ENCODE results near the gene MAGOHB.
"Not testable (repeated sequence)": the region's sequence is repeated elsewhere in the genome, so short reads cannot be mapped to it uniquely, and the experiment has no call there.

The MAGOHB gene

DNA sequence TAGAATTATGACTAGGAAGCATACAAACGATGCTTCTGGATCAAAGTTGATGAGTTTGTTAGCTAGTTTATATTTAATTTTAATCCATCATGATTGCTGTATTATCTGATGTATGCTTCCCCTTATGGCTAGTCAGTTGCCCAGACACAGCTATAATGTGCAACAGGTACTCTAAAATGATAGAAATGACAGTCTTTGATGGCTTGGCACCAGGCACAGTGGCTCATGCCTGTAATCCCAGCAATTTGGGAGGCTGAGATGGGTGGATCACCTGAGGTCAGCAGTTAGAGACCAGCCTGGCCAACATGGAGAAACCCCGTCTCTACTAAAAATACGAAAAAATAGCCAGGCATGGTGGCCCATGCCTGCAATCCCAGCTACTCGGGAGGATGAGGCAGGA, 2.2 kb downstream of the MAGOHB start:
- not testable (repeated sequence) for DNase-seq

DNA sequence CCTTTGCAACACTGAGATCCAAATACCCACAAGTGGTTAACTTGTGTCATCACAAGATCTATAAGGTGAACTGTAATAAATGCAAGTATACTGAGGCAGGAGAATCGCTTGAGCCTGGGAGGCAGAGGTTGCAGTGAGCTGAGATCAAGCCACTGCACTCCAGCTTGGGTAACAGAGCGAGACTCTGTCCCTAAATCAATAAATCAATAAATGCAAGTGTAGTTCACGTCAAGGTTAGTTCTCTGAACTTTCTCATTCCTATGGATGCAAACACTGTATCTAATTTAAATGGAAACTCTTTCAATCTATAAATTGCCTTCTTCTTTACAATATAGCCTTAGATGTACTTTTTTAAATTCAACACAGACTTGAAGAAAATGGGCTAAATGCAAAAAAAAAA, 3.2 kb downstream of the MAGOHB start:
- DNase-seq: no peak

DNA sequence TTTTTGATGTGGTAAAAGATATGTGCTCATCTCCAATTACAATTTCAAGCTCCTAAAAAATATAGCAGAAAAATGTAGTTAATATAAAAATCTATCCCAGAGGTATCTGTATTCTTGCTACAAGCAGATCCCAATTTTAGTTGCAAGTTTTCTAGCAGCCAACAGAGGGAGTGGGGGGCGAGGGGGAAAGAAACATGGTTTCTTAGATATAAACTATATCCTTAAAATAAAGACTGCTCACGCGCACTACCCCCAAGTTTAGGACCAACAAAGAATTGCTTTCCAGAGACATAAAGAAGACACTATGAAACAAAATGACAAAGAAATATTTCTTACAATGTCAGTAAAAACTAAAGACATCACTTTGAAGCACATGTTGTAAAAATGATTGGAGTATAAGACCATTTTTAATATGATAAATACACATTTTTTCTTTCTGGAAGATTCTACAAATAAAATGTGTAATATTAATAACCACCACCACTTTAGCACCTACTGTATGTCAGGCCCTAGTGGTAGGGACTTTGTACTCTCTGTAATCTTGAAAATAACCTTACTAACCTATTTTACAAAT, 5.4 kb downstream of the MAGOHB start:
- DNase-seq: no peak

DNA sequence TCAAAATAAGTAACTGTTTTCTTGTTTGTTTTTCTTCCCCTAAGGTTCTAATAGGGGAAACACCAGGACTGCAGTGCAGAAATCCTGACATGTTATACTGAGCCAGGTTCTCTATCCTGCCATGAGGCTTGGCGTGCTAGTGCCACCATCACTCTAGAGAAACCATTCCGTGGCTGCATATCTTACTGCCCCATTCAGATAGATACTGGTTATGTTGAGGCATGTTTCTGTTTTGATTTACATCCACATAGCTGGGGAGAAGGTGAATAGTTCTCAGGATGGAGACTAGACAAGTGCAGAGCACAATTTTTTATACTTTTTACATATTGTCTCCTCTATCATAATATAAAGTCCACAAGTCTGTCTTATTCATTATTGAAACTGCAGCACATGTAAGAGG, 11.5 kb downstream of the MAGOHB start:
- DNase-seq: no peak

DNA sequence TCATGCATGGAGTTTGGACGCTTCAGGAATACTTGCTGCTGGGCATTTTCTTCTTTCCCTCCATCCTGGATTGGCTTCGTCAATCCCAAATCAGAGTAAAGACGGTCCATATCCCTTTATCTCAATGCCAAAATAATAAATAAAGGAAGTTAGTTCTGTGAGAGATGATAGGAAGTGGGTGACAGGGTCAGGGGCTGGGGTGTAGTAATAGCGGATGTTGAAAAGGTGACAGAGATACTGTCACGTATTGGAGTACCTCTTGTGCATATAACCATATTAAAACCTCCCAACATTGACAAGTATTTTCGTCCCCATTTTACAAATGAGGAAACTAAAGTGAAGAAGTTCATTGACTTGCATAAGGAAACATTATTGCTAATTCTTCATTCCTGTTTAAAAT, 12.4 kb downstream of the MAGOHB start:
- DNase-seq: no peak

DNA sequence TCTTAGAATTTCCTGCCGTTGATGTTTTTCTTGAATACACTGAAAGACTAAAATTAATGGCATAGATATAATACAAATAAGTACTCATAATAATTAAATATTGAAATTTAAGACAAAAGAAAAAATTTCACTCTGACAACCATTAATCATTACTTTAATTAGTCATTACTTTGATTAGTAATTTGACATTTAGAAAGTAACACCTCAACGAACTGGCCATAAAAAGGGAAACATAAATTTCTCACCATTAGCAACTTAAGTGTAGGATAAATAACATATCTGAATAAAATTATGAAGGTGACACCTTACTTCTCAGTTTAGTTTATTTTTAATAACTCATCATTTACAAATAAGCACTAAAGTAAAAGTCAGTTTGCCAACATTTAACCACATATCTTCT, 17.5 kb downstream of the MAGOHB start:
- DNase-seq: no peak

DNA sequence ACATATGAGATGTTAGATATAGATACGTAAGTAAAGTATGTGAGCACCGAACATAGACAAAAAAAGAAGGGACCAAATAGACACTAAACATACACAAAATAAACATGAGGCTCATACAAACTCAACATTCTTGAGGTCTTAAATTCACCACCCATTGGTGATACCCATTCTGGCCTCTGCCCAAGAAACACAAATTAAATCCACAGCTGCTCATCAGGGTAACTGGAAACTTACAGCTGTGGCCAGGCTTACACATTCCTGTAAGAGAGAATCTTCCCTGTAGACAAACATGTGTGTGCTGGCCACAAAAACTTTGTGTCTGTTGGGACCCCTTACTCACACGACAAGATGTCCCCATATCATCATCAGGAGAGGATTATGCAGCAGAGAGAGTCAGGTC, 22.4 kb downstream of the MAGOHB start:
- DNase-seq: no peak

DNA sequence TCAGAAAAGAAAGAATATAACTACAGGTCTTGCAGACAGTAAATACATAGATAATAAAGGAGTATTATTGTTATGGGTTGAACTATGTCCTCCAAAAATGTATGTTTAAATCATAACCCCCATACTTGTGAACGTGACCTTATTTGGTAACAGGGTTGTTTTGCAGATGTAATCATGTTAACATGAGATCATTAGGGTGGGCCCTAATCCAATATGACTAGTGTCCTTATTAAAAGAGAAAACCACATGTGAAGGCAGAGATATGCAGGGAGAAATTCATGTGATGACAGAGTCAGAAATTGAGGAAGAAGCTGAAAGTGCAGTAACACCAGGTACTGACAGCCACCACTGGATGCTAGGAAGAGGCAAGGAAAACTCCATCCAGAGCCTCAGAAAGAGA, 29.0 kb downstream of the MAGOHB start:
- DNase-seq: no peak

DNA sequence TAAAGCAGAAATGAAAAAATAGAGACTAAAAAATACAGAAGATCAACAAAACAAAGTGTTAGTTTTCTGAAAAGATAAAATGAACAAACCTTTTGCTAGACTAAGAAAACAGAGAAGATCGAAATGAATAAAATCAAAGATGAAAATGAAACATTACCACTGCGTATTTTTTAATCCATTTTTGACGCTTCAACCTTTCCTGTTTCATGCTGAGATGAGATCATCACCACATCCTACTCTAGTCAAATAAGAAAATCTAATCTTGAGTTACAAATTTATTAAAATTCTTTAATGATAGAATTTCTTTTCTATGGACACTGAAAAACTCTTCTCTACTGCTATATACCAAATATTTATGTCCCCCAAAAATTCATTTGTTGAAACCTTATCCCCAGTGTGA, 30.7 kb downstream of the MAGOHB start:
- no peak for DNase-seq

DNA sequence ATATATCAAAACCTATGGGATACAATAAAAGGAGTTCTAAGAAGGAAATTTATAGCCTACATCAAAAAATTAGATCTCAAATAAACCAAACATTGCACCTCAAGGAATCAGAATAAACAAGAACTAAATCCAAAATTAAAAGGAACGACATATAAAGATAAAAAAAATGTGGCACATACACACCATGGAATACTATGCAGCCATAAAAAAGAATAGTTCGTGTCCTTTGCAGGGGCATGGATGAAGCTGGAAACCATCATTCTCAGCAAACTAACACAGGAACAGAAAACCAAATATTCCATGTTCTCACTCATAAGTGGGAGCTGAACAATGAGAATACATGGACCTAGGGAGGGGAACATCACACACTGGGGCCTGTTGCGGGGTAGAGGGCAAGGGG, 31.3 kb downstream of the MAGOHB start:
- DNase-seq: not testable (repeated sequence)

DNA sequence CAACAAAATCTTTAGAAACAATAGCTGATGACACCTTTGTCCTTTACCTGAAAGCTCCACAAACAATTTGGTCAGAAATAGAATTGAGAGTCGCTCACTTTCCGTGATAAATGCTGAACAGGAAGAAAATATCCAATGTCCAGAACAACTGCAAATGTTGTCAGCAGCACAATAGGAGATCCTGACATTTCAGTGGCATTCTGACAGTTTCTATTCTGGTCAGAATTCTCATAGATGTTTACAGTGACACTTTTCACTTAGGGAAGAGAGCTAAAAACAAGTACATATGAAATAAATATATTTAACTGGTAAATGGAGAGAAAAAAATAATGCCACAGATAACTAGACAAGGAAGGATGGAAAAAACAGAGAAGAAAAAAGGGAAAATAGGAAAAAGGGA, 39.1 kb downstream of the MAGOHB start:
- no peak for DNase-seq

DNA sequence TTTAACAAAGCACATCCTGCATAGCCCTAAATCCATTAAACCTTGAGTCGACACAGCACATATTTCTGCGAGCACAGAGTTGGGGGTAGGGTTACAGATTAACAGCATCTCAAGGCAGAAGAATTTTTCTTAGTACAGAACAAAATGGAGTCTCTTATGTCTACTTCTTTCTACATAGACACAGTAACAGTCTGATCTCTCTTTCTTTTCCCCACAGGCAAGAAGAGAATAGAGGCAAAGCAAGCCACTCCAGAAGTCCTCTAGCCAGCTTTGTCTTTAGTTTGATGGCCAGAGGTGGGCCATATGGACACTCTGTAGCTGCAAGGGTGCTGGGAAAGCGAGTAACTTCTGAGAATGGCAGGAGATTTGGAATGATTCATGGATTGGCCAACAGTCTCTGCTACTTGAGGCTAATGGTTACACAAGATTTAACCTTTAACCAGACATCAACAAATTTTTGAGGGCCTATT, 41.4 kb downstream of the MAGOHB start:
- DNase-seq: not testable (repeated sequence)

DNA sequence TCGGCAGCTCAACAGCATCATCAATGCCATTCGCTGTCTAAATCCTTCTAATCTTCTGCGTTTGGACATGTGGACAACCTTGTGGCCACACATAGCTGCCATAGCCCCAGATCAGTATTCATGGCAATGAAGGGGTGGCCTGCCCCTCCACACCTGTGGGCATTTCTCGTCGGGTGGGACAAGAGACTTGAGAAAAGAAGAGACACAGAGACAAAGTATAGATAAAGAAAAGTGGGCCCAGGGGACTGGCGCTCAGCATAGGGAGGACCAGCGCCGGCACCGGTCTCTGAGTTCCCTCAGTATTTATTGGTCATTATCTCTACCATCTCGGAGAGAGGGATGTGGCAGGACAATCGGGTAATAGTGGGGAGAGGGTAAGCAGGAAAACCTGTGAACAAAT, 42.3 kb downstream of the MAGOHB start:
- no peak for DNase-seq

DNA sequence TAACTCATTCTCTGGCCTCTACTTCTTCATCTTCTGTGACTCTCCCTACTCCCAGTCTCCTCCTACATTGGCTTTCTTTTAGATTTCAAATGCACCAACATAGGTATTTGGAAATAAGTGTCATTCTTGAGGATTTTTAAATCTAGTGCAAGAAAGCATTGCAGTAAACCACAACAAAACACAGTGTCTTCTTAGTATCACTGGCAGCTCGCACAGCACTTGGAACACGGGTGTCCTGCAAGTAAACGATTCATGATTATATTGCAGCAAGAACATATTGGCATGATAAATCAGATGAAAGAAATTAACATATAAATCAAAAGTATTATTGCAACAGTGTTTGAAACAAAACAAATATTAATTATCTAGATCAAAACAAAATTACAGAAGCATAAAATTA, 45.6 kb downstream of the MAGOHB start:
- DNase-seq: no peak

DNA sequence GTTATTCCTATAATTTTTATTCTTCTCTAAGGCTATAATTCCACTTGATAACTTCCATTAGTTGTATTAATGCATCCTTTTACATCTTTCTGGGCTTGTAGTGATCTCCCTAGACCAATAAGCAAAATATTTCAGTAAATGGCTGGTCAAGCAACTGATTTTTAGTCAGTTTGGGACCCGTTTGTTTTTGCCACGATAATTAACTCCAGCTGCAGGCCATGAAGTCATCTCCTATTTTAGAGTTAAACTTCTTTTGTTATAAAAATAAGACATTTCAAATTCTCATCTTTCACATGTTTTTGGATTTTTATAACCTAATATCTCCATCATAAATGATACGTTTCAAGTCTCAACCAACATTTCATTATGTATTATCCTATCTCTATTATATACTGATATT, 49.4 kb downstream of the MAGOHB start:
- DNase-seq: no peak

DNA sequence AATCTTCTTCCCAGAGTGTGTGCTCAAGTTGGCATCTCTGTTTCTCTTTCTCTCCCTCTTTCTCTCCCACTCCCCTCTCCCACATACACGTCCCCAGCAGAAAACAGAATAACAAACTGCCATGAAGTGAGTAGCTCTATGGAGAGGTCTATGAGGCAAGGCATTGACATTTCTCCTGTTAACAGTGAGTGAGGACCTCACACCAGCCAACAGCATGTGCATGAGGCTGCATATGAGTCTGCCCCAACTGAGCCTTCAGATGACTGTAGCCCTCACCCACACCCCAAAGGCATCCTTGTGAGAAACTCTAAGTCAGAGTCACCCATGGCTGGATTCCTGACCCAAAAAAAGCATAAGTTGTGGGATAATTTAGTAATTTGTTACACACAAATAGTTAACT, 50.4 kb downstream of the MAGOHB start:
- DNase-seq: no peak

DNA sequence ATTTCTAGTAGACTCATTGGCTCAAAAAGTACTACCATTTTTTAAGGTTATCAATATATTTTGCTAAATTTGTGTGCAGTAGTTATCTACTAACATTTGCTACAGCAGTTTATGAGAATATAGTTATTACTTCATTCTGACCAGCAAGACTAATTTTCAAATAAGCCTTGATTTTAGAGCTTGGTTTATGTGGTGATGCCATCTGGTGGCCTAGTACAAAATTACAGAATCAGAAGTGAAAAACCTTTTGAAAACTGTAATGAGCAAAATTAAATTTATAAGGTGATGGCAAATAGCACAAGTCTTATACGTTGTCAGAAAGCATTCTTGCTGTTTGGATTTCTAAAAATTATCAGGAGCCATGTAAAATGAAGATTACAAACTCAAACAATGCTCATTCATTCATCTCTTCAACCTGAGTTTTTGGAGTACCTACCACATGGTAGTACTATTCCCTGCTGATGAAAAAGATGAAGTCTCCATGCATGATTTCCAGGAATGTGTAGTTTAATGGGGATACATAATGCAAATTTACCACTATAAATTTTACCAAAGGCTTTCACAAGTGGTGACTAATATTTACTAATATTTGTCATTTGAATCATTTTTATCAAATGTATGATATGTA, 51.0 kb downstream of the MAGOHB start:
- peak; percentile 9 for DNase-seq

DNA sequence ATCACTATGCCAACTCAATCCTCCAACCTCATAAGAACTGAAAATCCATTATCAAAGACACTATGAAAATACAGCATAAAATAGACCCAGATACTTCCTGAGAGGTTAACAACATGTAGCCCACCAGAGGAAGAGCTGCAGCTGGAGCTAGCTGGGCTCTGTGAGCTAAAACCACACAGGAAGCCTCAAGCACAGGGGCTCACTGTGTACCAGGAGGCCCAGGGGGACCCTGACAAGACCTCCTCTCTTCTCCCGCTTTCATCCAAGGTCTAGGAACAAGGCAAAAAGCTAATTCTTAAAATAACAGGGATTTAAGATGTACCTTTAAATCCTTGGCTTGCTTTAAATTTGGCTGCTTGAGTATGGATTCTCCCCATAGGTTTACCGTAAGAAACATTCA, 54.2 kb downstream of the MAGOHB start:
- no peak for DNase-seq

DNA sequence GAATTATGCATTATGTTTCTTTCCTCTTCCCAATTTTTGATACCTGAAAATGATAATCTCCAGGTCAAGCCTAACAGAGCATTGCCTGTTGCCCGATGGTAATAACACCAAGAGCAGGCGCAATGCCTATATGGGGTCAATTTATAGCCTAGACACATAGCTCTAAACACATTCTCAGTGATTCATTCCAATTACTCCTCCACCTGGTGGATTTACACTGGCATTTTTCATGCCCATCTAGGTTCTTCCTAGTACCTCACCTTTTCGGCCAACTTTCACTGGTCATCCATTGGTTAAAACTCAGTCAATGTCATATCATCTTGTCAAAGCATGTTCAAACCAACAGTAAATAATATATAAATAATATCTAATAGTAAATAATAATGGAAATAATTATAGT, 54.6 kb downstream of the MAGOHB start:
- DNase-seq: no peak

DNA sequence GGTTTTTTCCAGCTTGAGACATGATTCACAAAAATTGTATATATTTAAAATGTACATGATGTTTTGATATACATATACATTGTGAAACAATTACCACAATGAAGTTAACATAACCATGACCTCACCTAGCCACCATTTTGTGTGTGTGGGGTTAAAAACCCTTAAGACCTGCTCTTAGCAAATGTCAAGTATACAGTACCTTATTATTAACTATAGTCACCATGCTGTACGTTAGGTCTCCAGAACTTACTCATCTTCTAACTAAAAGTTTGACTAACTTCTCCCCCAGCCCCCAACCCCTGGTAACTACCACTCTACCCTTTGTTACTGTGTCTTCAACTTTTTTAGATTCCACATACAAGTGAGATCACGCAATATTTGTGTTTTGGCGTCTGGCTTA, 55.1 kb downstream of the MAGOHB start:
- DNase-seq: no peak

DNA sequence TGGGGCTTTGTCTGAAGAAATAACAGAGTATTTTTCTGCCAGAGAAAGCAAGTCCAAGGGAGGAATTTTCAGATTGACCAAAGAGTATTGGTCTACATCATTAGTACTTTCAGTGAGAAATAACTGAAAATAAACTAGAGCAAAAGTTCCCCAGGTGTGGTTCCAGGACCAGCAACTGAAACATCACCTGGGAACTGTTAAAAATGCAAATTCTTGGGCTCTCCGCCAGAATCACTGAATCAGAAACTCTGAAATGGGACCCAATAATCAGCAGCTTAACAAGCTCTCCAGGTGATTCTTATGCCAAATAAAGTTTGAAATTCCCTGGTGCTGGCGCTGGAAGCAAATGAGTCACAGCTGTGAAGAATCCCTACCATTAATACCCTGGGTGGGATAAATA, 55.6 kb downstream of the MAGOHB start:
- DNase-seq: no peak

DNA sequence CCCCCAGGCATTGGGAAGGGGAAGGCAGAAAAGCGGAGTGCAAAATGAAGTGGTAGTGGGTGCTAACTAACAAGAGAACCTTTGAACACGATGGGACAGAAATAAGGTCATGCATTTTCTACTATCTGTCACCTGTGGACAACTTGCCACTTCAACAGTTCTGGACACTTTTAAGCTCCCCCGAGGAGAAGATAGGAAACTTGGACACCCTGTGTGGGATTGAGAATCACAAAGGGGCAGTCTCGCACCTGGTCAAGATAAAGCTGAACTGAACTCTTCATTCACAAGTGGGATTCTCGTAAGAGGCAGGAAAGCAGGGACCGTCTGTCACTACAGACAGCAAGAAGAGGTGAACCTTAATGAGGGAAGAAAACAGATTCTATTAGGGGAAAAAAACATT, 56.1 kb downstream of the MAGOHB start:
- no peak for DNase-seq

DNA sequence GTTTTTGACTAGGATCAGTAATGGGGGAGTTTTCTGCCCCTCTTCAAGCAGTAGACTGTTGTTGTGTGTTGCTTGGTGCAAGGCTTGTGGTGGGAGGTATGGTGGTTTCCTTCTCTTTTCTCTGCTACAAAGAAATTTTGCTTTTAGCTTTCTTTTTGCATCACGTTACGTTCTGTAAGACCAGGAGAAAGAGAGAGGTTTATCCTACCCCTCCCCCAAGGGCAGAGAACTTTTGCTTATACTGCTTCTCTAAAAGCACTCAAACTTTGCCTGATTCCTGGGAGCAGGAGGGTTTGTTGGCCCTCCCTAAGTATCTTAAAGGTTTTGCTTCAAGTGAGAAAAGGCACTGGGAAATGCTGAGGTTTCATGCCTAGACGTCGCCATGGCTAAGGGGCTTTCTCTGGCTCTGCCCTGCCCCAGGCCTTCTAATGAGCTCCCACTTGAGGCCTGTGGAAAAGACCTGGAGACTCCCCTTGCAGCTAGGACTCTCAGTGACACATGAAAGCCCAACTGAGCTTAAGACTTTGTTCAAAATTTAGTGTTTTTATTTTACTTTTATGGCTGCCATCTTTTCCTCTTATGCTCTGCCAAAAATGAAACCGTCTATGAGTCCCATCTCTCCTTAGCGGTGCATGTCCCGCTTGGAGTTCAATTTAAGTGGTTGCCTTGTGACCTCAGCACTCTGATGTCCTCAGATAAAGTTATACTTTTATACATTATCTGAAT, 58.5 kb downstream of the MAGOHB start:
- no peak for DNase-seq

DNA sequence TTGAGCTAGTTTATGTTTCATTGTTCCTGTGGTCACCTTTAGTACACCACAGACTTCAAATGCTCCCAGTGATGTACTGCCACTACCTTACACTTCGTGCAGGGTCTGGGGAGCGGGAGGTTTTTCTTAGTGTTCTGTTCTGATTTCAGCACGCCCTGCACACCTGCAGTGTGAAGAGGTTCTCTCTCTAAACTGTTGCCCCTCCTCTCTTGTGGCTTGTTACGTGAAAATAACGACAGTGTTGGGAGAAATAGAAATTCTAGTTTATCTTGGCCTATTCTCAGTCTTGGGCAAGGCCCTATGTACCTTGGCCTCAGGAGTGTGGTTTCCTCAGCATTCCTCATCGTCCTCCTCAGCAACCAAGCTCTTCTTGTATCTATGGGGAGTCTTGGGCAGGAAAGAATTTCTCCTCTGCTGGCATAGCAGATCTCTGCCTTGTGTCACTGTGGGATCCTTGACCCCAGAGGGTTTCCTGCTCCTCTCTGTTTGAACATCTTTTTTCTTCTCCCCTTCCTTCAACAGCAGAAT, 59.1 kb downstream of the MAGOHB start:
- DNase-seq: no peak

Measured in amniotic stem cell (primary cell).